MCF 10A (cell line): ENCODE data around the gene PHTF2. TPM values are rescaled to one million over a fixed set of nuclear protein-coding genes. Genes with fewer than 3 reads are reported as not detected.
A peak's percentile ranks its signal among the peaks of the same experiment; 100 is the strongest.

ENCODE experiments used
- BruUV-seq: library from RNA; stranded (reverse); fragments of 400-500 nt; replicated peaks from 2 replicates; lab custom pipeline; 2021; lab: Mats Ljungman, UMichigan
- CTCF ChIA-PET: fragments of 300-600 bp; sonication (Branson Sonifier 250); formaldehyde crosslinking; extraction: SDS; loops from one replicate; lab custom pipeline; 2021; ENCODE audit warnings: antibody characterized with exemption, inconsistent platforms; lab: Yijun Ruan, JAX
- POLR2A ChIA-PET: fragments of 300-600, 350-650 bp; sonication (Branson Sonifier 250); formaldehyde crosslinking; extraction: SDS; loops from one replicate; lab custom pipeline; 2020; ENCODE audit warnings: antibody characterized with exemption, inconsistent platforms; lab: Yijun Ruan, JAX
- DNase-seq: peaks from one replicate; pipeline ENCODE4 v3.0.0-alpha.2; 2018; ENCODE audit not compliant: unreplicated experiment
- H3K27ac Mint-ChIP-seq: one replicate; pipeline ENCODE4 v1.8.0; 2022; ENCODE audit warnings: mild to moderate bottlenecking, low read depth, mixed read lengths; ENCODE audit not compliant: unreplicated experiment
- H3K27me3 Mint-ChIP-seq: one replicate; pipeline ENCODE4 v1.8.0; 2022; ENCODE audit warnings: mixed read lengths; ENCODE audit not compliant: insufficient read depth, unreplicated experiment
- H3K36me3 Mint-ChIP-seq: one replicate; pipeline ENCODE4 v1.8.0; 2022; ENCODE audit warnings: mild to moderate bottlenecking, moderate library complexity, mixed read lengths; ENCODE audit not compliant: insufficient read depth, unreplicated experiment
- H3K4me1 Mint-ChIP-seq: one replicate; pipeline ENCODE4 v1.8.0; 2022; ENCODE audit warnings: mixed read lengths; ENCODE audit not compliant: insufficient read depth, unreplicated experiment
- H3K4me3 Mint-ChIP-seq: one replicate; pipeline ENCODE4 v1.8.0; 2022; ENCODE audit warnings: mild to moderate bottlenecking, moderate library complexity, mixed read lengths; ENCODE audit not compliant: unreplicated experiment
- H3K9me3 Mint-ChIP-seq: one replicate; pipeline ENCODE4 v1.8.0; 2022; ENCODE audit warnings: mixed read lengths; ENCODE audit not compliant: unreplicated experiment
- CTCF ChIP-seq: fragments of 200-600 bp; IDR thresholded peaks from one replicate; pipeline ENCODE4 v1.8.0; 2022; ENCODE audit warnings: antibody characterized with exemption, mild to moderate bottlenecking; ENCODE audit not compliant: unreplicated experiment
- intact Hi-C: fragments of 100-400 bp; cut with micrococcal nuclease; formaldehyde crosslinking; loops from 2 replicates; pipeline ENCODE4 v1.14.1; 2022
- total RNA-seq: library from RNA; stranded (reverse); gene quantifications from 2 replicates; pipeline ENCODE4 v1.2.3, GENCODE V29; 2022

Gene PHTF2
- total RNA-seq, 1 experiment from 2014 or later = 16.0 TPM

- BruUV-seq = no TSS peak
- Mint-ChIP-seq H3K4me1 (no peaks in the 10 kb centered on the region), H3K4me3 (no peak overlapping the region), H3K36me3 (no peaks in the 10 kb centered on the region), H3K27me3 (no peaks in the 10 kb centered on the region), H3K9me3 (no peaks in the 10 kb centered on the region), H3K27ac (no peak overlapping the region)
- no peak for DNase-seq
- ChIA-PET POLR2A (interaction anchor here (0.7 to 1.0 kb wide), 2 partner anchors 9 to 20 kb away, joined by 3 to 4 read pairs; no protein-coding TSS in a partner anchor), CTCF (no interaction called here)
- intact Hi-C loops = no loop called here
- TF ChIP-seq CTCF = no peak
These were observed 47.9 kb downstream of the PHTF2 start for GRCh38 chr7:77846317-77847092.

- Mint-ChIP-seq H3K9me3 (no peaks in the 10 kb centered on the region), H3K27ac (no peak overlapping the region), H3K4me1 (no peaks in the 10 kb centered on the region), H3K27me3 (no peaks in the 10 kb centered on the region), H3K36me3 (no peaks in the 10 kb centered on the region), H3K4me3 (no peak overlapping the region)
- CTCF ChIA-PET = no interaction called here
- peak; percentile 64 for DNase-seq
- no TSS peak for BruUV-seq
- no peak for TF ChIP-seq CTCF
- intact Hi-C loops = no loop called here
- POLR2A ChIA-PET = no interaction called here
These were observed 57.0 kb downstream of the PHTF2 start for GRCh38 chr7:77855371-77856083.

GRCh38 chr7:77858278-77858677 is 59.7 kb downstream of the PHTF2 start:
- no peak for DNase-seq
- Mint-ChIP-seq H3K27ac (no peak overlapping the region), H3K27me3 (no peaks in the 10 kb centered on the region), H3K36me3 (no peaks in the 10 kb centered on the region), H3K4me3 (no peak overlapping the region), H3K4me1 (no peaks in the 10 kb centered on the region), H3K9me3 (no peaks in the 10 kb centered on the region)
- POLR2A ChIA-PET = no interaction called here
- no peak for TF ChIP-seq CTCF
- intact Hi-C loops = no loop called here
- CTCF ChIA-PET = no interaction called here
- no TSS peak for BruUV-seq

- BruUV-seq = no TSS peak
- intact Hi-C loops = no loop called here
- CTCF ChIA-PET = no interaction called here
- Mint-ChIP-seq H3K4me1 (no peaks in the 10 kb centered on the region), H3K36me3 (no peaks in the 10 kb centered on the region), H3K27ac (no peak overlapping the region), H3K9me3 (no peaks in the 10 kb centered on the region), H3K4me3 (no peak overlapping the region), H3K27me3 (no peaks in the 10 kb centered on the region)
- no peak for DNase-seq
- POLR2A ChIA-PET = no interaction called here
- no peak for TF ChIP-seq CTCF
These were observed 60.8 kb downstream of the PHTF2 start for GRCh38 chr7:77859343-77859742.
